ENCODE data around the gene PAM16. TPM values are rescaled to one million over a fixed set of nuclear protein-coding genes. Genes with fewer than 3 reads are reported as not detected.
A peak's percentile ranks its signal among the peaks of the same experiment; 100 is the strongest.

The PAM16 gene
- total RNA-seq, 6 donors from 2014 or later = 45.5 to 71.8 (median 62.6) TPM

DNA sequence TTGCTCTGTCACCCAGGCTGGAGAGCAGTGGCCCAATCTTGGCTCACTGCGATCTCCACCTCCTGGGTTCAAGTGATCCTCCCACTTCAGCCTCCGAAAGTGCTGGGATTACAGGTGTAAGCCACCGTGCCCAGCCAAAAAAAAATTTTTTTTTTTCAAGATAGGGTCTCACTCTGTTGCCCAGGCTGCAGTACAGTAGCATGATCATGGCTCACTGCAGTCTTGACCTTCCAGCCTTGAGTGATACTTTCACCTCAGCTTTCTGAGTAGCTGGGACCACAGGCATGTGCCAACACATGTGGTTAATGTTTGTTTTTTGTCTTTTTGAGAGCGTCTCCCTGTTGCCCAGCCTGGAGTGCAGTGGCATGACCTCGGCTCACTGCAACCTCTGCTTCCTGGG is 1.7 kb upstream of the PAM16 start:
- peaks cover 24 to 33% (median 28%) of the 10 kb centered on the region in 4 donors for H3K4me1 ChIP-seq
- H3K27ac ChIP-seq = no peak overlapping the region
- peaks cover 0 to 22% (median 14%) of the 10 kb centered on the region in 4 donors for H3K36me3 ChIP-seq
- ATAC-seq (ENCODE audit: low FRiP score in 2 of 2) (no peak), DNase-seq (no peak)
- H3K27me3 ChIP-seq = no peaks in the 10 kb centered on the region
- WGBS, 2 donors = 83 to 84% methylated on average over 5 of the region's 5 CpGs
- TF ChIP-seq EP300 (IDR thresholded peaks at IDR 0.05) (no peak), POLR2A (IDR thresholded peaks at IDR 0.05) (no peak), POLR2AphosphoS5 (IDR thresholded peaks at IDR 0.05) (no peak)
- TF ChIP-seq, protein P1, sequence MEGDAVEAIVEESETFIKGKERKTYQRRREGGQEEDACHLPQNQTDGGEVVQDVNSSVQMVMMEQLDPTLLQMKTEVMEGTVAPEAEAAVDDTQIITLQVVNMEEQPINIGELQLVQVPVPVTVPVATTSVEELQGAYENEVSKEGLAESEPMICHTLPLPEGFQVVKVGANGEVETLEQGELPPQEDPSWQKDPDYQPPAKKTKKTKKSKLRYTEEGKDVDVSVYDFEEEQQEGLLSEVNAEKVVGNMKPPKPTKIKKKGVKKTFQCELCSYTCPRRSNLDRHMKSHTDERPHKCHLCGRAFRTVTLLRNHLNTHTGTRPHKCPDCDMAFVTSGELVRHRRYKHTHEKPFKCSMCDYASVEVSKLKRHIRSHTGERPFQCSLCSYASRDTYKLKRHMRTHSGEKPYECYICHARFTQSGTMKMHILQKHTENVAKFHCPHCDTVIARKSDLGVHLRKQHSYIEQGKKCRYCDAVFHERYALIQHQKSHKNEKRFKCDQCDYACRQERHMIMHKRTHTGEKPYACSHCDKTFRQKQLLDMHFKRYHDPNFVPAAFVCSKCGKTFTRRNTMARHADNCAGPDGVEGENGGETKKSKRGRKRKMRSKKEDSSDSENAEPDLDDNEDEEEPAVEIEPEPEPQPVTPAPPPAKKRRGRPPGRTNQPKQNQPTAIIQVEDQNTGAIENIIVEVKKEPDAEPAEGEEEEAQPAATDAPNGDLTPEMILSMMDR (IDR thresholded peaks at IDR 0.05) = no peak
- no peak overlapping the region for H3K4me3 ChIP-seq
- H3K9me3 ChIP-seq = no peaks in the 10 kb centered on the region

DNA sequence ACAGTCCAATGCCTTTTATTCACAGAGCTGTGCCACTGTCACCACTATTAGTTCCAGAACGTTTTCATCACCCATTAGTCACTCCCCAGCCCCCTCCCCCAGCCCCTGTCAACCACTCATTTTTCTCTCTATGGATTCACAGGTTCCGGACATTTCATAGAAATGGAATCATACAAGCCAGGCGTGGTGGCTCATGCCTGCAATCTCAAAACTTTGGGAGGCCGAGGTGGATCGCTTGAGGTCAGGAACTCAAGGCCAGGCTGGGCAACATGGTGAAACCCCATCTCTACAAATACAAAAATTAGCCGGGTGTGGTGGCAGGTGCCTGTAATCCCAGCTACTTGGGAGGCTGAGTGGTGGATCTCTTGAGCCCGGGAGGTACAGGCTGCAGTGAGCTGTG is 759 bp upstream of the PAM16 start:
- Histone ChIP-seq H3K4me3 (no peak overlapping the region), H3K9me3 (no peaks in the 10 kb centered on the region), H3K27me3 (no peaks in the 10 kb centered on the region), H3K36me3 (peaks cover 0 to 19% (median 10%) of the 10 kb centered on the region in 4 donors), H3K27ac (no peak overlapping the region), H3K4me1 (peaks cover 28 to 43% (median 36%) of the 10 kb centered on the region in 4 donors)
- ATAC-seq (ENCODE audit: low FRiP score in 2 of 2) (no peak), DNase-seq (no peak)
- WGBS, 2 donors = 78 to 81% methylated on average over 7 of the region's 7 CpGs
- TF ChIP-seq, protein P1 (IDR thresholded peaks at IDR 0.05) = no peak
- no peak for TF ChIP-seq POLR2A (IDR thresholded peaks at IDR 0.05)
- no peak for TF ChIP-seq EP300 (IDR thresholded peaks at IDR 0.05)
- TF ChIP-seq POLR2AphosphoS5 (IDR thresholded peaks at IDR 0.05) = no peak

DNA sequence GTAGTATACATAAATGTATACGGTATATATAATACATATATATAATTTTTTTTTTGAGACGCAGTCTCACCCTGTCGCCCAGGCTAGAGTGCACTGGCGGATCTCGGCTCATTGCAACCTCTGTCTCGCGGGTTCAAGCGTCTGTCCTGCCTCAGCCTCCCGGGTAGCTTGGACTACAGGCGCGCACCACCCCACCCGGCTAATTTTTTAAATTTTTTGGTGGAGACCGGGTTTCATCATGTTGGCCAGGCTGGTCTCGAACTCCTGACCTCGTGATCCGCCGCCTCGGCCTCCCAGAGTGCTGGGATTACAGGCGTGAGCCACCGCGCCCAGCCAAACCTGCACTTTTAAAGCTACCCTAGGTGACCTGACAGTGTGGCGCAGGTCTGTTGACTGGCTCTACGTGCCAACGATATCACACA is 745 bp downstream of the PAM16 start:
- H3K27ac ChIP-seq = peak overlapping the region; percentile 84 to 91 (median 88)
- peaks cover 0 to 13% (median 8%) of the 10 kb centered on the region in 4 donors for H3K36me3 ChIP-seq
- ATAC-seq (ENCODE audit: low FRiP score in 2 of 2) (no peak), DNase-seq (no peak)
- peaks cover 40 to 58% (median 51%) of the 10 kb centered on the region in 4 donors for H3K4me1 ChIP-seq
- no peaks in the 10 kb centered on the region for H3K27me3 ChIP-seq
- no peaks in the 10 kb centered on the region for H3K9me3 ChIP-seq
- TF ChIP-seq POLR2A (IDR thresholded peaks at IDR 0.05) = no peak
- TF ChIP-seq EP300 (IDR thresholded peaks at IDR 0.05) = no peak
- no peak for TF ChIP-seq POLR2AphosphoS5 (IDR thresholded peaks at IDR 0.05)
- TF ChIP-seq, protein P1 (IDR thresholded peaks at IDR 0.05) = no peak
- H3K4me3 ChIP-seq = peak overlapping the region; percentile 86 to 99 (median 94)
- 34 to 37% methylated on average over 20 to 24 of the region's 24 CpGs for whole genome bisulfite sequencing, 2 donors

DNA sequence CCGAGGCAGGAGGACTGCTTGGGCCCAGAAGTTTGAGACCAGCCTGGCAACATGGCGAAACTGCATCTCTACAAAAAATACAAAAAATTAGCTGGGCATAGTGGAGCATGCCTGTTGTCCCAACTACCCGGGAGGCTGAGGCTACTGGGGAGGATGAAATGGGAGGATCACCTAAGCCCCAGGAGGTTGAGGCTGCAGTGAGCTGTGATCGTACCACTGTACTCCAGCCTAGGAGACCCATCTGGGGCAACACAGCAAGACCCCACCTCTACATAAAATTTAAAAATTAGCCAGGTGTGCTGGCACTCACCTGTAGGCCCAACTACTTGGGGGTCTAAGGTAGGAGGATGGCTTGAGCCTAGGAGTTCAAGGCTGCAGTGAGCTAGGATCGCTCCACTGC is 1.8 kb downstream of the PAM16 start:
- DNase-seq = no peak
- no peaks in the 10 kb centered on the region for H3K9me3 ChIP-seq
- H3K27ac ChIP-seq = peak overlapping the region in 1 of 4 donors; percentile 82
- H3K4me1 ChIP-seq = peaks cover 47 to 65% (median 58%) of the 10 kb centered on the region in 4 donors
- TF ChIP-seq EP300 (IDR thresholded peaks at IDR 0.05) (no peak), POLR2A (IDR thresholded peaks at IDR 0.05) (no peak), POLR2AphosphoS5 (IDR thresholded peaks at IDR 0.05) (no peak)
- TF ChIP-seq, protein P1 (IDR thresholded peaks at IDR 0.05) = no peak
- 95 to 97% methylated on average over 5 of the region's 5 CpGs for WGBS, 2 donors
- H3K36me3 ChIP-seq = peaks cover 0 to 3% (median 1%) of the 10 kb centered on the region in 4 donors
- no peak for ATAC-seq (ENCODE audit: low FRiP score in 2 of 2)
- peak overlapping the region in 1 of 4 donors; percentile 89 for H3K4me3 ChIP-seq
- no peaks in the 10 kb centered on the region for H3K27me3 ChIP-seq
